ENCODE measurements around the gene CPB1. TPM values are rescaled to one million over a fixed set of nuclear protein-coding genes. Genes with fewer than 3 reads are reported as not detected.
A peak's percentile ranks its signal among the peaks of the same experiment; 100 is the strongest.

CPB1 gene
- total RNA-seq, 1 donor from 2014 or later, result not detected

GRCh38 chr3:148833223-148833622 lies 5.6 kb downstream of the CPB1 start:
- DNase-seq, result no peak

DNA sequence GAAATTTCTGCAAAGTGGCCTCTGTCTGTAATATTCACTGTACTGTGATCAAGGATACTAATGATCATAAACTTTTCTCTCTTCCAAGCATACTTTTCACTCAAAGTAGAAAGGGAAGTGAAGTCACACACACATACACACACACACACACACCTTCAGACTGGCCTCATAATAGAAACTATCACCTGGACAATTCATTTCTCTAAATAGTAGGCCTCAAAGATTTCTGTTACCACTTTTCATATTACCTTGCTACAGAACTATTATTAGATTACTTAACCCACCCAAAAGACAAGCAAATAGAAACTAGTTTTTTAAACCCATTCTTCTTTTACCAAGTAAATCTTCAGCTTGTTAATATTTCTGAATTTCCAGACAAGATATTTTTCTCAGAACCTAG lies 12.2 kb downstream of the CPB1 start:
- no peak for DNase-seq

GRCh38 chr3:148840451-148840850 lies 12.8 kb downstream of the CPB1 start:
- DNase-seq, result no peak

- no peak for DNase-seq
Measured at GRCh38 chr3:148845756-148846395, 18.3 kb downstream of the CPB1 start.

- no peak for DNase-seq
Measured at GRCh38 chr3:148847351-148847750, 19.7 kb downstream of the CPB1 start.

GRCh38 chr3:148848410-148848809 lies 20.8 kb downstream of the CPB1 start:
- no peak for DNase-seq

GRCh38 chr3:148852271-148852992 lies 24.8 kb downstream of the CPB1 start:
- no peak for DNase-seq

DNA sequence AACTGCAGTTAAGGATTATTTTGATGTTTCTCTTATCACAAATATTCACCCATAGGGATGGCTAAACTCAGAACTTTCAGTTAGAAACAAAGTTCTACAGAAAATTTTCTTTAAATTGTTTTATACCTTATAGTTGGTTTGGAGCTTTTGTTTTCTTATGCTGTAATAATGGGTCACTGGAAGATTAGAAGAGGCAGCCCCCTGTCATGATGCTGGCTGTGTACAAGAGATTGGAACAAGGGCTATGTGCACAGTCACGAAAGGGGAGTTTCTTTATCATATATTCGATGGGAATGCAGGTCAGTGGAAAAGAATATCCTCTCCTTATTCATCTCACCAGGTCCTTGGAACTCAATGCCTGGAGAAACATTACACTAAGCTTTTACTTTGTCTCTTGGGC lies 25.5 kb downstream of the CPB1 start:
- DNase-seq, result no peak

DNA sequence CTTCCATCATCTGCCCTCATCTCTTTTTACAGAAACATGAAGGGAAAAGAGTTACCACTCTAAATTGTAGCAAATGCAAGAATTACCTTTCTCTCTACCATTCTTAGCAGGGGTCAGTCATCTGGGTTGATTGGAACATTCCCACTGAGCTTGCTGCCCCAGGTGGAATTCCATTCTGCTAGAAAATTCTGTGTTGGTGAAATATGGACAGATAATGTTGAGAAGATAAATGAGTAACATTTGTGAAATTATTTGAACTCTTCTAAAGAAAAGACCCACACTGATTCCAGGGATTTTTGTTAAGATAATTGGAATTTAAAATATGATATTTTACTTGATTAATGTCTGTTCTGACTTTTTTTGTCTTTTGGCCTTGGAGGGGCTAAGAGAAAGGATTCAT lies 26.4 kb downstream of the CPB1 start:
- DNase-seq, result no peak

DNA sequence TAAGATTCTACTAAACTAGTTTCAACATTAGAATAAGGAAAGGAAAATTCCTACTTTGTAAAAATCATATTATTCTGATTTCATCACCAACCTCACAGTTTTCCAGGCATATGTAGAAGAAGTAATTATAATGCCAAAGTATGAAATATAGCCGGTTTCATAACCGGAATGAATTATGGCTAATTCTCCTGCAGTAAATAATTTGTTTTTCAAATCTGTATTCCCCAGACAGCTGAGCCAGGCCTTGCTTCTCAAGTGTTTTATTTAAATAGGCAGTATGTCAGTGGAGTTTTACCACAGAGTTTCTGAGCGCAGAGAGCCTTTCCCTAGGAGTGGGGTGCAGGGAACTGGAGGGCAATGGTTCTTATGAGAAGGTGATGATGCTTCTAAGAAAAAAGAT lies 28.8 kb downstream of the CPB1 start:
- DNase-seq, result no peak

DNA sequence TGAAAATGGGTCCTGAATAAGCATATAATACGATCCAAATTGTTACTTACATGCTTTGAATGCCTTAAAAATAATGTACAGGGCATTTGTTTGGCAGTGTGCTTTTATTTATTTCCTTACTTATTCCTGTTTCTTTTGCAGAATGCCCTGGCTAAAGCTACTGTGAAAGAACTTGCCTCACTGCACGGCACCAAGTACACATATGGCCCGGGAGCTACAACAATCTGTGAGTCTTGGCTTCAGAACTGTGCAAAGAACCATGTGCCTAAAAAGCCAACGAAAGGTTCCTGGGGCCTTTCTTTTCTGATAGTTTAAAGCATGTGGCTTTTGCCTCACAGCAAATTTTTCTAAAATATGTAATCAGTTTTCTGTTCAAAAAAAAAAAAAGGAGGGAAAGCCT lies 29.7 kb downstream of the CPB1 start:
- no peak for DNase-seq

GRCh38 chr3:148861277-148861869 lies 33.8 kb downstream of the CPB1 start:
- peak; percentile 73 for DNase-seq

DNA sequence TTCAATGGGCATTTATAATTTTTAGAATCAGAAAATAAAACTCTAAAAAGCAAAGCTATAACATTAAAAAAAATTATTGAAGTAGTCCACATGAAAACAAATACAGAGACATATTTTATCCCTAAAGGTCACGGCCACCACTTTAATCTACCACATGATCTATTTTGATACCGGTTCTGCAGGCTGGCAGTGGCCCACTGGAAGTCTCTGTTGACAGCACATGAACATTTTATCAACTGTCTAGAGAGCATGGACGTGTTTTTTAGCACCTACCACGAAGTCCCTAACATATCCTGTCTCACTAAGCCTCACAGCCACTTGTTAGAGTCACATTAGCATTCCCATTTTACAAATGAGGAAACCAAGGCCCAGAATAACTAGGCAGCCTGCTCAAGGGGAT lies 35.7 kb downstream of the CPB1 start:
- no peak for DNase-seq

DNA sequence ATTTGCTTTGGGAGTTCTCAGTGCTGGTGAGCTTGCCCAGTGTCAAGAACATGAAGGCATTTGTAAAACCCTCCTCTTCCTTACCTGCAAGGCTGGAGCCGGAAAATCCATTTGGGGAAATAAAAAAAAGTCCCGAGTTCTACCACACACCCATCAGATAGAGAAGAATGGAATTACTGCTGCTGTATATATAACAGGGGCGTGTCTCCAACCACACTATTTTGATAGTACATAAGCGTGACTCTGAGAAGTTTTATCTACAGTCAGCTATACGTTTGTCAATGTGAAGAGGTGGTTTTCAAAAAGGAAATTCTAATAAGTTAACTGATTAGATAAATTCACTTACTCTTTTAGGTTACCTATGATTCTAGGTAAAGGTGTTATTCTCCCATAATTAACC lies 36.2 kb downstream of the CPB1 start:
- DNase-seq, result no peak

GRCh38 chr3:148865049-148865448 lies 37.4 kb downstream of the CPB1 start, which contains the start of gene CPA3:
Gene CPA3 (plus strand): TSS chr3:148865296. CDS start chr3:148865308, 12 bp downstream.
- no peak for DNase-seq

GRCh38 chr3:148866261-148866660 lies 38.6 kb downstream of the CPB1 start:
- no peak for DNase-seq

DNA sequence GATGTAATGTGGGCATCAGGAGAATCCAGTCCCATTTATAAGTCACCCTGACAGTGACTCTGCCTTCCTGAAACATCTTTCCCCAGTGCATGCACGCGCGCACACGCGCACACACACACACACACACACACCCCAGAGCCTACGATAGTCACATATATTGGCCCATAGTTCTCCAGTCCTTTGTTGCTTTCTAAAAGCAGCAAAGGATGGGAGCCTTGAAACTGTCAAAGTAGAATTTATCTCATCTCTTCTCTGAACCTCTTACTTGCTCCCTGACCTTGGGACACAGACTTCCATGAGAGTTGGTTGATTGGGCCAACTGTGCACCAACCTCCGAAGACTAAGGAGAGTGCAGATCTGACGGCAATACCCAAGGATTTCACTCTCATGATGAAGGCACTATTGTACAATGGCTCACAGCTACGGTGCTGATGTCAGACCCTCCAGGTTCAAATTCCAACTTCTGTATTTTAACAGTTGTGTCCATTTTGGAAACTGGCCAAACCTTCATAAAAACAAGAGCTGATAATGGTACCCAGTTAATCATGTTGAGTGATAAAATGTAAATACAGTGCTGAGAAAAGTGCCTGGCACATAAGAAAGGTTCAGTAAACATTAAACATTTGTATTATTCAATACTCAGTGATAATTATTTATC lies 45.8 kb downstream of the CPB1 start:
- no peak for DNase-seq

DNA sequence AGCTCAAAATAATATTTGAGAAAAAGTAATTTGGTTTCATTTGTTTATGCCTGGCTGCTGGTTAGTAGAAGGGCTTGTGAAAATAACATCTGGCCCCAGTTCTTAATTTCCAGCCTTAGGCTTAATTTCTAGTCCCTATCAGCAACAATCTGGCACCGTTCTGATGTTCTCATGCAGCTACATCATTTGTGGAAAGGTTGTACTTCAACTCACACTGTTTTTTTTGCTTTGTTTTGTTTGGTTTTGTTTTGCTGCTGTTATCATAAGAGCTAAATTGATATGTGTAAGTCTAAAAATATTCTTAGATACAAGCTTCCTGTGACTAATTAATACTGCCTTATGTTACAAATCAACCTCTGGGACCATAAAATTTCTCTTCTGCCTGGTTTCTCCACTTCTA lies 46.4 kb downstream of the CPB1 start:
- DNase-seq, result peak; percentile 11

GRCh38 chr3:148878095-148878494 lies 50.5 kb downstream of the CPB1 start:
- DNase-seq, result no peak

- peak; percentile 31 for DNase-seq
Measured at GRCh38 chr3:148879256-148879655, 51.6 kb downstream of the CPB1 start.

- DNase-seq, result peak; percentile 13
Measured at GRCh38 chr3:148880681-148881080, 53.1 kb downstream of the CPB1 start.

GRCh38 chr3:148881286-148881685 lies 53.7 kb downstream of the CPB1 start:
- DNase-seq, result peak; percentile 20

- no peak for DNase-seq
Measured at GRCh38 chr3:148882288-148882687, 54.7 kb downstream of the CPB1 start.

DNA sequence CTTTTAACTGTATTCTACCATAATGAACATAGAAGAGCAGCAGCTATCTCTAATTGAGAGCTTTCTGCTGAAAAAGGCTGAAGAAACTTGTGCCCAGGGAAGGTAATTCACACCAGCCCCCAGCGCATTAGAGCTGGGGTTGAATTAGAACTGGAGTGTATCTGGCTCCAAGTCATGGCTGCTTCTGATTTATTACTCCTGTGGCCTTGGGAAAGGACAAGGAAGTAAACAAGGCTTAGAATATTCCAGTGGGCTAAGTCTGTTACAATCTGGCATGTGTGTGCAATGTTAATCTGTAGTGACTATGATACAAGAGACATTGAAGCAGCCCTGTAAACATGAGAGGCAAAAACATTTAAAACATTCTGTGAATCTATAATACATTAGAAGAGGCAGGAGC lies 55.6 kb downstream of the CPB1 start:
- no peak for DNase-seq
